ENCODE data around the gene GAST. TPM values are rescaled to one million over a fixed set of nuclear protein-coding genes. Genes with fewer than 3 reads are reported as not detected.

Gene GAST
- total RNA-seq, 1 experiment from 2014 or later: not detected

GRCh38 chr17:41682631-41683030, 29.5 kb upstream of the GAST start:
- Histone ChIP-seq H3K23ac (ENCODE audit: insufficient read length, low read depth, low read length) (no peak overlapping the region), H4K5ac (ENCODE audit: insufficient read length, low read depth, low read length) (no peak overlapping the region), H3K79me2 (ENCODE audit: insufficient read depth, low read length) (no peaks in the 10 kb centered on the region), H3K4ac (ENCODE audit: low read depth, low read length) (no peak overlapping the region), H2BK12ac (ENCODE audit: insufficient read length, low read depth, low read length) (no peak overlapping the region), H3T11ph (ENCODE audit: low read length) (no peak overlapping the region), H3K56ac (ENCODE audit: insufficient read length, low read depth, low read length) (no peak overlapping the region), H3K4me1 (ENCODE audit: insufficient read depth, low read length) (no peaks in the 10 kb centered on the region), H2BK5ac (ENCODE audit: insufficient read length, low read length) (no peak overlapping the region), H3K9me3 (ENCODE audit: control insufficient read depth, low read depth, low read length) (no peaks in the 10 kb centered on the region), H2BK15ac (ENCODE audit: low read depth, low read length) (no peak overlapping the region), H4K91ac (ENCODE audit: insufficient read length, low read depth, low read length) (no peak overlapping the region), H2AK5ac (ENCODE audit: insufficient read length, low read length) (no peak overlapping the region), H3K27me3 (ENCODE audit: insufficient read depth, low read length) (no peaks in the 10 kb centered on the region), H3K23me2 (ENCODE audit: insufficient read length, low read depth, low read length, poor library complexity, severe bottlenecking) (no peaks in the 10 kb centered on the region), H3K79me1 (ENCODE audit: insufficient read depth, low read depth, low read length, poor library complexity, severe bottlenecking) (no peaks in the 10 kb centered on the region), H4K8ac (replicated peaks; ENCODE audit: insufficient read length, low read depth, low read length) (no peak overlapping the region), H3K4me2 (ENCODE audit: insufficient read depth, insufficient read length, low read length) (no peak overlapping the region), H3K27ac (ENCODE audit: insufficient read length, low read depth, low read length) (no peak overlapping the region), H2BK20ac (ENCODE audit: low read depth, low read length, poor library complexity, severe bottlenecking) (no peak overlapping the region), H3K14ac (ENCODE audit: insufficient read depth, low read length) (no peak overlapping the region), H2AFZ (ENCODE audit: low read length) (no peak overlapping the region), H2BK120ac (ENCODE audit: low read depth, low read length, poor library complexity, severe bottlenecking) (no peak overlapping the region), H4K20me1 (ENCODE audit: control insufficient read depth, insufficient read depth, insufficient read length) (no peaks in the 10 kb centered on the region), H3K18ac (ENCODE audit: insufficient read length, low read depth, low read length) (no peak overlapping the region), H3K9ac (ENCODE audit: extremely low read depth, insufficient read length, low read length) (no peak overlapping the region)
- H3K9me3 Mint-ChIP-seq: peaks cover 5 to 8% of the 10 kb centered on the region in 2 experiments; a peak in 3 of 5 replicates
- peaks cover 9% of the 10 kb centered on the region for H3K27me3 Mint-ChIP-seq (ENCODE audit: low read depth)
- H3K27ac Mint-ChIP-seq: peak overlapping the region in 1 of 3 experiments; percentile 36; a peak in 1 of 7 replicates
- no peak for DNase-seq
- no CpG with 5 or more reads among the region's 5 CpGs for WGBS (ENCODE audit: extremely low coverage, insufficient read length, low lambda C conversion rate)
- H3K4me1 Mint-ChIP-seq: peaks cover 18 to 39% of the 10 kb centered on the region in 2 experiments
- no peak for TF ChIP-seq CTCF (conservative IDR thresholded peaks at IDR 0.05)
- peaks cover 0 to 5% (median 0%) of the 10 kb centered on the region in 3 experiments; a peak in 2 of 7 replicates for H3K36me3 Mint-ChIP-seq (ENCODE audit: insufficient read depth in 1 of 3, low read depth in 3 of 3)
- no peak overlapping the region; a peak in 1 of 5 replicates for H3K4me3 Mint-ChIP-seq
